Endothelial cell of hepatic sinusoid (primary cell): ENCODE data around the gene VN1R5.

Experiments used
- in situ Hi-C: cut with HindIII; loops from 2 replicates; pipeline ENCODE4 v1.10.0; 2017; ENCODE audit warnings: low sequenced_read_pairs

The VN1R5 gene

GRCh38 chr1:247299723-247300381 lies 44.0 kb downstream of the VN1R5 start:
- in situ Hi-C loops = no loop called here

DNA sequence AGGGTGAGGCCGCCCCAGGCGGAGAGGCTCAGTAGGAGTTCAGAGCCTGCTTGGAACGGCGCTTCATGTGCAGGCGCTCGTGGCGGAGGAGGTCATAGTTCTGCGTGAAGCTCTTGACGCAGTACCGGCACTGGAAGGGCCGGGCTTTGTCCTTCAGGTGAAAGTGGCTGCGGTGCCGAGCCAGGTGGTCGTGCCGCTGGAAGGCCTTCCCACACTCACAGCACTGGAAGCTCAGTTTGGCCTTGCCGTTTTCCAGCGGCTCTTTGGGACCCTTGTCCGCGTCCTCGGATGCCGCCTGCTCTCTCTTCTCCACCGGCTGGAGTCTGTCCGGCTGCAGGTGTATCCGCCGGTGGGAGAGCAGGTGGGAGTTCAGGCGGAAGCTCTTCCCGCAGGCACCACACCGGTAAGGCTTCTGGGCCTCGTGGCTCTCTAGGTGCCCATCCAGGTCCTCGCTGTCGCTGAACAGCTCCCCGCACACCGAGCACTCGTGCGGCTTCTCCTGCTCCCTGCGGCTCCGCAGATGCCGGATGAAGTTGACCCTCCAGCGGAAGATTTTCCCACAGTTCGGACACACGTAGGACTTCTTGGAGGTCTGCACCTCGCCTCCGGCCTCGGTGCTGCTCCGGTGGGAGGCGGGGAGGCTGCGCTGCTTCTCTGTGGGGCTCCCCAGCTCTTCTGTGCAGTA lies 44.8 kb downstream of the VN1R5 start:
- in situ Hi-C loops = no loop called here

DNA sequence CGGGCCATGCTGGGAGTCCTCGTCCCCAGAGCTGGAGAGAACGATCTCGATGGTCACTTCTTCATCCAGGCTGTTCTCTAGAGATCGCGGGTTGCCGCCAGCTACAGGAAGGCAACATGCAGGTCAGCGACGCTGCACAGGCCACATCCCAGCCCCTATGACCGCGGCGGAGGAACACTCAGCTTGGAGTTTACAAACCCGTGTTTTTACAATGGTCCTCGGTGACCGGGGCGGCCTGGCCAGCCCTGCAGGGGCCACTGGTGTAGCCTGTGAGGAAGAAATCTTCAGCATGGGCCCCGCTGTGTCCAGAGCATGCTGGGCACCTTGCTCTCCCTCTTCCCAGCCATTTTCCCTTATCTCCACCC lies 45.3 kb downstream of the VN1R5 start:
- in situ Hi-C loops = no loop called here

DNA sequence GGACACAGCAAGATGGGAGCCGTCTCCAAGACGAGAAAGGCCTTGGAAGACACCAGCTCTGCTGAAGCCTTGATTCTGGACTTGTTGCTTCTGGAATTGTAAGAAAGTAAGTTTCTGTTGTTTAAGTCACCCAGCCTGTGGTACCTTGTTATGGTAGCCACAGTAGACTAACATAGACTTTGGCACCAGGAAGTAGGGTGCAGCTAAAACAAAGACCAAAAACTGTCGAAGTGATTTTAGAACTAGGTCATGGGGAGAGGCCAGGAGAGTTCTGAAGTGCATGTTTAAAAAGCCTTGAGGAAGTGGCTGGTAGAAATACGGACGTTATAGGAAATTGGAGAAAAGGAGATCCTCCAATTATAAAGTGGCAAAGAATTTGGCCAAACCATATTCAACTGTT lies 47.3 kb downstream of the VN1R5 start:
- in situ Hi-C loops = no loop called here

- in situ Hi-C loops = no loop called here
Observed at GRCh38 chr1:247304031-247304430, 48.2 kb downstream of the VN1R5 start.
